GM19099 (cell line): ENCODE results near the gene OR51E2.

Experiments
- POLR2A ChIP-seq: IDR thresholded peaks from 3 replicates; pipeline ENCODE4 v1.6.1; 2011; ENCODE audit warnings: low read depth; ENCODE audit not compliant: insufficient read length; ENCODE audit errors: extremely low read depth

The OR51E2 gene

GRCh38 chr11:4639931-4640330 lies 57.7 kb downstream of the OR51E2 start:
- TF ChIP-seq POLR2A, result no peak

DNA sequence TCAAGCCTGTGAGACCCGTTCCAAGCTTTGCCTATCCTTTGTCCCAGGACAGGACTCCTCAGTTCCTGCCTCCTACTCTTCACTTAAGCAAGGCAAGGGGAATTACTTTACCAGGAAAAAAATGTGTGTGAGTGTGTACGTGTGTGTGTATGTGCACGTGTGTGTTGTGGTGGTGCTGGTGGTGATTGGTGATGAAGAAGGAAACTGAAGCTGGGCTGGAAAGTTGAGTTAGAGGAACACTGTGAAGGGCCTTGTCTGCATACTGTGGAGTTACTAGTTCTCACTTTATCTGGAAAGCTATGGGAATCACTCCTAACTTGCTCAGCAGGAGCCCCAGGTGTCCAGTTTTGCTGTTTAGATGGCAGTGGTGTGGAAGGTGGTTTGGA lies 60.0 kb downstream of the OR51E2 start:
- TF ChIP-seq POLR2A, result no peak

- TF ChIP-seq POLR2A, result no peak
Observed at GRCh38 chr11:4636962-4637661, 60.5 kb downstream of the OR51E2 start, which contains the start of gene OR51D1. Gene OR51D1 (plus strand): TSS chr11:4637477. CDS start chr11:4639791, 2,314 bp downstream.

DNA sequence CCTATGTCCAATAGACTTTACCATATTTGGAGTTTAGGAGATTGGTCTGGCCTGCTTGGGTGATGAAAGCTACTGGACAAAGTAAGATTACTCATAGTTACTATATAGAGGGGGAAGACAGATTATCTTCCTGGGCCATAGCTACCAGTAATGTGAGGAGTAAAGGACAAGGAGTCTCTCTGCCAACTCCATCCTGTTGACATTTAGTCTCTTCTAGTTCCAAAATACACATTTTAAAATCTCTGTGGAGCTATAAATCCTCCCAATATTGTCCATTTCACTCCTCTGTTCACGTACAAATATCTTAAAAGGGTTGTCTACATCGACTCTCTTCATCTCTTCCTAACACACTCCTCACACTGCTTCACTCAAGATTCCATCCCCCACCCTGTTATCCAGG lies 61.5 kb downstream of the OR51E2 start:
- TF ChIP-seq POLR2A, result no peak
